ENCODE measurements around the gene AOC1.

GRCh38 chr7:150856303-150857275 is 4.3 kb downstream of the AOC1 start:
- no peak for TF ChIP-seq POLR2AphosphoS2 (IDR thresholded peaks at IDR 0.05; ENCODE audit: low read depth, low read length)
- TF ChIP-seq CTCF (IDR thresholded peaks at IDR 0.05 in 2 of 3, conservative IDR thresholded peaks at IDR 0.05 in 1 of 3; ENCODE audit: control insufficient read depth in 2 of 3, extremely low read depth in 1 of 3, insufficient read depth in 1 of 3, low read depth in 3 of 3, low read length in 3 of 3), result no peak
- no peak for TF ChIP-seq RELA (IDR thresholded peaks at IDR 0.05; ENCODE audit: borderline replicate concordance, partially characterized antibody)
- no peak for TF ChIP-seq NKRF (conservative IDR thresholded peaks at IDR 0.05)

Data from GM12878 (cell line).